Measurements from ENCODE around the gene CREB1.

DNA sequence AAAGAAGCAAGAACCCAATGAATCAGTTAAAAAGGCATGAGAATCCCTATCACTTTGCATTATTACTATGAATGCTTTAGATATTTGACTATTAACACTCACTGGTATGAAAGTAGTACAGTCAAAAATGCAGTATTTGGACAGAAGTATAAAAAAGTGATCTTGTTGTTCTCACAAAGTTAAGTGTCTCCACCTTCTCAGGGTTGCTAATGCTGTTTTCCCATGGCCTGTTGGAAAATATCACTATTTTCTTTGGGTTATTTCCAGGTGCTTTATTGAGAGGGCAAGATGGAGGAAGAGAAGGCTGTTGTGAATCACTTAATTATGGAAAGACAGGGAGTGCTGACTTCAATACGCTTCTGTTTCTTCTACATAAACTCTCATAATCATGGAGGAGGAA, 13.6 kb upstream of the CREB1 start:
- TF ChIP-seq, protein P1, sequence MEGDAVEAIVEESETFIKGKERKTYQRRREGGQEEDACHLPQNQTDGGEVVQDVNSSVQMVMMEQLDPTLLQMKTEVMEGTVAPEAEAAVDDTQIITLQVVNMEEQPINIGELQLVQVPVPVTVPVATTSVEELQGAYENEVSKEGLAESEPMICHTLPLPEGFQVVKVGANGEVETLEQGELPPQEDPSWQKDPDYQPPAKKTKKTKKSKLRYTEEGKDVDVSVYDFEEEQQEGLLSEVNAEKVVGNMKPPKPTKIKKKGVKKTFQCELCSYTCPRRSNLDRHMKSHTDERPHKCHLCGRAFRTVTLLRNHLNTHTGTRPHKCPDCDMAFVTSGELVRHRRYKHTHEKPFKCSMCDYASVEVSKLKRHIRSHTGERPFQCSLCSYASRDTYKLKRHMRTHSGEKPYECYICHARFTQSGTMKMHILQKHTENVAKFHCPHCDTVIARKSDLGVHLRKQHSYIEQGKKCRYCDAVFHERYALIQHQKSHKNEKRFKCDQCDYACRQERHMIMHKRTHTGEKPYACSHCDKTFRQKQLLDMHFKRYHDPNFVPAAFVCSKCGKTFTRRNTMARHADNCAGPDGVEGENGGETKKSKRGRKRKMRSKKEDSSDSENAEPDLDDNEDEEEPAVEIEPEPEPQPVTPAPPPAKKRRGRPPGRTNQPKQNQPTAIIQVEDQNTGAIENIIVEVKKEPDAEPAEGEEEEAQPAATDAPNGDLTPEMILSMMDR (IDR thresholded peaks at IDR 0.05), result no peak
- no peak for TF ChIP-seq YY1 (IDR thresholded peaks at IDR 0.05; ENCODE audit: low read depth)
- TF ChIP-seq POLR2AphosphoS5 (IDR thresholded peaks at IDR 0.05; ENCODE audit: low read depth, low read length), result no peak

All from SK-N-SH (cell line).